Muscle layer of colon (tissue), 2 donors: Measurements from ENCODE around the gene SORBS1.

Source experiments
- H3K27ac ChIP-seq: one replicate; pipeline ENCODE4 v1.7.0; 2013; ENCODE audit warnings: low read depth, mild to moderate bottlenecking, low read length, moderate library complexity
- H3K27me3 ChIP-seq, 2 donors: one replicate each; pipeline ENCODE4 v1.7.0; 2013; ENCODE audit warnings: low read length in 2 of 2, mild to moderate bottlenecking in 2 of 2; ENCODE audit not compliant: insufficient read depth in 2 of 2, control insufficient read depth in 1 of 2
- H3K36me3 ChIP-seq: one replicate; pipeline ENCODE4 v1.7.0; 2013; ENCODE audit warnings: mild to moderate bottlenecking, low read length; ENCODE audit not compliant: insufficient read depth
- H3K4me1 ChIP-seq: one replicate; pipeline ENCODE4 v1.7.0; 2013; ENCODE audit warnings: mild to moderate bottlenecking, low read length; ENCODE audit not compliant: insufficient read depth
- H3K4me3 ChIP-seq, 2 donors: one replicate each; pipeline ENCODE4 v1.7.0; 2013; ENCODE audit warnings: low read length in 2 of 2, low read depth in 1 of 2, mild to moderate bottlenecking in 1 of 2, moderate library complexity in 1 of 2
- H3K9ac ChIP-seq: one replicate; pipeline ENCODE4 v1.7.0; 2013; ENCODE audit warnings: low read length
- H3K9me3 ChIP-seq: one replicate; pipeline ENCODE4 v1.7.0; 2013; ENCODE audit warnings: mild to moderate bottlenecking, low read length
- donor health status: abdominal sarcoma.
- donor health status: Adenocarcinoma of cecum.

The SORBS1 gene

DNA sequence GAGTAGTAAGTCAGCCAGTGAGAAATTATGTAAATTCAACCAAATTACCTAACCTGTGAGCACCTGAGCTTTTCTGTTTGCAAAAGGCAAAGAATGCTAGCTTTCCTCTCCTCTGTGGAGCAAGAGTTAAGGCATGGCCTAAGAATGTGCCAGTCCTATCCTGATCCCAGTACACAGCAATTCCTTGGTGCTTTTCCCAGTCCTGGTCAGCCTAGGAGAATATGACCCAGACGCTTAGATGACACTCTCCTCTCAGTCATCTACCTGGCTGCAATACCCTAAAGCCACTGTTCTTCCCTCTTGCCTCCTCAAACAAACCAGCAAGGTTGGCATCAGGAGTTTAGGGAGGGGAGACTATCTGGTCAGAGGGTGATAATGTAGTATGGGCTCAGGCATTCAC, 274.5 kb downstream of the SORBS1 start:
- H3K27me3 ChIP-seq: peaks cover 0 to 13% of the 10 kb centered on the region in 2 donors
- H3K9ac ChIP-seq: no peak overlapping the region
- no peak overlapping the region for H3K4me3 ChIP-seq
- H3K27ac ChIP-seq: no peak overlapping the region
- no peaks in the 10 kb centered on the region for H3K9me3 ChIP-seq
- no peaks in the 10 kb centered on the region for H3K36me3 ChIP-seq
- no peaks in the 10 kb centered on the region for H3K4me1 ChIP-seq

- Histone ChIP-seq H3K4me1 (no peaks in the 10 kb centered on the region), H3K27me3 (peaks cover 0 to 13% of the 10 kb centered on the region in 2 donors), H3K9me3 (no peaks in the 10 kb centered on the region), H3K36me3 (no peaks in the 10 kb centered on the region), H3K4me3 (no peak overlapping the region), H3K27ac (no peak overlapping the region), H3K9ac (no peak overlapping the region)
Measured at GRCh38 chr10:95285556-95285955, 275.6 kb downstream of the SORBS1 start.

DNA sequence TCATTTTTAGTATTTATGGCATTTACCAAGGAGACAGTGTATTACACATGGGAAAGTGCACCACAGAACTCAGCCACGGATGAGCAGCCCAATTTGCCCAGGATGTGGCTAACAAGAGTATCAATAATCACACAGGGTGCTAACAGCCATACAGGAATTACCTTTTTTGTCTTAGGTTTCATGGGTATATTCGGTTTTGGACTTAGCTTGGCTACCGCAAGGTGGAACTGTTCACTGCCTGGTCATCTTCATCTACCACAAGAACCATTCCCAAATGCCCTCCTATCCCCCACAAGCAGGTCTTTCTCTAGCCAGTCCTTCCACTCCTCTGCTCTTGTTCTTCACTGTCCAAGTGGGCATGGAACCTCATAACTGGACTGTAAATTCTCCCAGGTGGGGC, 276.4 kb downstream of the SORBS1 start:
- Histone ChIP-seq H3K27me3 (peaks cover 0 to 9% of the 10 kb centered on the region in 2 donors), H3K27ac (no peak overlapping the region), H3K36me3 (no peaks in the 10 kb centered on the region), H3K9ac (no peak overlapping the region), H3K9me3 (no peaks in the 10 kb centered on the region), H3K4me3 (no peak overlapping the region), H3K4me1 (no peaks in the 10 kb centered on the region)

DNA sequence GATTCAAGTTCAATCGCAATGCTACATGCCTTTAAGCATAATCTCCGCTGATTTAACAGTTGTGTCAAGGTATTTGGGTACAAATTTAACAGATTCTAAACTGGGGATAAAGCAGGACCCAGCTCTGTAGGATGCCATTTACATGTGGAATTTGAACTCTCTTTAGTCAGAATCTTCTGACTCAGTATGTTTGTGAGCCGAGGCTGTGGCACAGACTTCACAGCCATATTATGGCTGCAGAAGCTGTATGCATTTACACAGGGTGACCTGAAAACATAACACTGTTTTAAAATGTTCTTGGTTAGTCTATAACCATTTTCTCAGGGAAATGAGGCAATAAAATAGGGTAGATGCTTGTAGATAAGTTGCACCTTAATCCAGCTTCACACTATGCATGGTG, 279.1 kb downstream of the SORBS1 start:
- no peak overlapping the region for H3K27ac ChIP-seq
- no peaks in the 10 kb centered on the region for H3K27me3 ChIP-seq
- no peaks in the 10 kb centered on the region for H3K9me3 ChIP-seq
- no peak overlapping the region for H3K4me3 ChIP-seq
- H3K9ac ChIP-seq: no peak overlapping the region
- no peaks in the 10 kb centered on the region for H3K4me1 ChIP-seq
- no peaks in the 10 kb centered on the region for H3K36me3 ChIP-seq

GRCh38 chr10:95281206-95281605, 280.0 kb downstream of the SORBS1 start:
- Histone ChIP-seq H3K36me3 (no peaks in the 10 kb centered on the region), H3K27ac (no peak overlapping the region), H3K9me3 (no peaks in the 10 kb centered on the region), H3K9ac (no peak overlapping the region), H3K27me3 (no peaks in the 10 kb centered on the region), H3K4me1 (no peaks in the 10 kb centered on the region), H3K4me3 (no peak overlapping the region)

DNA sequence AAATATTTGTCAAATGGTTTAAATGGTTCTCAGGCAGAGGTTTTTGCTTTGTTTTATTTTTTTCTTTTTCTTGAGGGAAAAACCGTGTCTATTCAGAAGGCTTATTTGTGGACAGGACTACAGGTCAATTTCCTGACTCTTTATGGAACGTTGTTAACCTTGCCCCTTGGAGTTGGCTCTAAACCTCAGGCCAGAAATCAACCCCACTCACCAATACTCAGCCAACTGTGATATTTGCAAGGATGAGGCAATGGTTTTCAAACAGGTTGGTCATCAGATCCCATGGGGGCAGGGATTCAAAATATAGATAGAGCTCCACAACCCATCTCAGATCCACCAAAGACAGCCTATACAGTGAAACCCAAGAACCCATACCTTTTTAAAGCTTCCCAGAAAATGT, 280.5 kb downstream of the SORBS1 start:
- no peak overlapping the region for H3K4me3 ChIP-seq
- no peaks in the 10 kb centered on the region for H3K9me3 ChIP-seq
- H3K4me1 ChIP-seq: no peaks in the 10 kb centered on the region
- no peak overlapping the region for H3K9ac ChIP-seq
- H3K27me3 ChIP-seq: no peaks in the 10 kb centered on the region
- no peak overlapping the region for H3K27ac ChIP-seq
- no peaks in the 10 kb centered on the region for H3K36me3 ChIP-seq

- Histone ChIP-seq H3K9ac (no peak overlapping the region), H3K4me1 (peaks cover under 1% of the 10 kb centered on the region), H3K9me3 (no peaks in the 10 kb centered on the region)
Measured at GRCh38 chr10:95279042-95279820, 281.9 kb downstream of the SORBS1 start.

DNA sequence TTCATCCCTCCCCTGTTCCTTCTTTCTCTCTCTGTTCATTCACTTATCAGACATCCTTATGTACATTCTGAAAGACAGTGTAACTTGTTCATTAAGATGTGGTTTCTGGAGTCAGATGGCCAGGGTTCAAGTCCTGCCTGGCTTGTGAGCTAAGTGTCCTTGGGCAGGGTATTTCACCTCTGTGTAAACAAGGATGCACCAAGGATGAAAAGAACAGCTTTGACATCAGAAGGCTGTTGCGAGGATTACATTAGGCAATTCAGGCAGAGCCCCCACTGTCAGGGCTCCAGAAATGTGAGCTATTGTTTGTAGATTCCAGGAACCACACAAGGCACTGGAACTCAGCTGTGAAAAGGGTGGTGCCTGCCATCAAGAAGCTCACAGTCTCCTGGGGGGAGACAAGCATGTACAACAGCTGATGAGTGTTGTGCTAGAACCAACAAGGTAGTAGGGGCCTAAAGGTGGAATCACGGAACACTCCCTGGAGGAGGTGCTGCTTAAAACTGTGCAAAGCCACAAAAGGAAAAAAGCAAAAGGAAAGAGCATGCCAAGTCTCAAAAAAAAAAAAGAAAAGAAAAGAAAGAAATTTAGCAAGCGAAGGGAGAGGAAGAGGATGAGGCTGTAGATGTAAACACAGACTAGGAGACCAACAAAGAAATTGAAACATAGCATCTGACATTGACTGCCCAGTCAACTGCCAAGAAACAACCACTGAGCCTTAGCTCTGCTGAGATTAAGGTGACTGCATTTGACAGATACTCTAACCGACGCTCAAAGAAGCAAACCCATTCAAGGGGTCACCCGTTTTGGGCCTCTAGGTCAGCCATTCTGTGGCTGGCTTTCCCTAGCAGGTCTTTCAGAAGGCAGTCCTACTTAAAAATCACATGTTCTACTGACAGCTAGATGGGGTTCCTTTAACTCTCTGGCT, 282.8 kb downstream of the SORBS1 start:
- no peak overlapping the region for H3K9ac ChIP-seq
- H3K9me3 ChIP-seq: no peaks in the 10 kb centered on the region
- peaks cover 7% of the 10 kb centered on the region for H3K4me1 ChIP-seq
- H3K36me3 ChIP-seq: no peaks in the 10 kb centered on the region
- H3K27me3 ChIP-seq: no peaks in the 10 kb centered on the region
- no peak overlapping the region for H3K27ac ChIP-seq
- H3K4me3 ChIP-seq: no peak overlapping the region

More at GRCh38 chr10:95279042-95279820, 281.9 kb downstream of the SORBS1 start:
- Histone ChIP-seq H3K4me3 (no peak overlapping the region), H3K27me3 (no peaks in the 10 kb centered on the region), H3K36me3 (no peaks in the 10 kb centered on the region), H3K27ac (peak overlapping the region; percentile 17)

GRCh38 chr10:95277614-95278013, 283.6 kb downstream of the SORBS1 start:
- no peak overlapping the region for H3K27ac ChIP-seq
- no peaks in the 10 kb centered on the region for H3K9me3 ChIP-seq
- H3K4me1 ChIP-seq: peaks cover 11% of the 10 kb centered on the region
- no peaks in the 10 kb centered on the region for H3K27me3 ChIP-seq
- no peak overlapping the region for H3K4me3 ChIP-seq
- no peak overlapping the region for H3K9ac ChIP-seq
- no peaks in the 10 kb centered on the region for H3K36me3 ChIP-seq

- Histone ChIP-seq H3K4me3 (no peak overlapping the region), H3K9ac (no peak overlapping the region), H3K9me3 (no peaks in the 10 kb centered on the region), H3K27ac (no peak overlapping the region), H3K27me3 (no peaks in the 10 kb centered on the region), H3K4me1 (peaks cover 11% of the 10 kb centered on the region), H3K36me3 (no peaks in the 10 kb centered on the region)
Measured at GRCh38 chr10:95277201-95277570, 284.0 kb downstream of the SORBS1 start.

GRCh38 chr10:95276367-95277200, 284.6 kb downstream of the SORBS1 start:
- no peaks in the 10 kb centered on the region for H3K9me3 ChIP-seq
- no peaks in the 10 kb centered on the region for H3K36me3 ChIP-seq
- no peak overlapping the region for H3K27ac ChIP-seq
- H3K4me1 ChIP-seq: peaks cover 11% of the 10 kb centered on the region
- H3K27me3 ChIP-seq: no peaks in the 10 kb centered on the region
- H3K4me3 ChIP-seq: no peak overlapping the region
- H3K9ac ChIP-seq: no peak overlapping the region
